ENCODE measurements around the gene SYT1. TPM values are rescaled to one million over a fixed set of nuclear protein-coding genes. Genes with fewer than 3 reads are reported as not detected.
A peak's percentile ranks its signal among the peaks of the same experiment; 100 is the strongest.

The SYT1 gene
- total RNA-seq, 1 experiment from 2014 or later = 15.8 TPM

DNA sequence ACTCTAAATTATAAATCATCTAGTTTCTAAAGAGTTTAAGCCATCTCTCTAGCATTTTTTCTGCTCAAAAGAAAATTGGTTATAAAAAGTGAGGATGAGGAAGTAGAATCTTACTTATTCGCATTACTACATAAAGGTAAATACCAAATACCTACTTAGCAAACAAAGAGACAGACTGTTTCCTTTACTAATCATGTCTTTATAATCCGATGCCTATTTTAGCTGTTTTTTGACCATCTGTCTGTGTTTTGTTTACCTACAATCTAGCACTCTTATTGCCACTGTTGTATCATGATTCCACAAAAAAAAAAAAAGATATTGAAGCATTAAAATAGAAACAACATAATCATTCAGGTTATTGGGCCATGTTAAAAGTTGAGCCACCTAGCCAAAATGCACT is 430.0 kb downstream of the SYT1 start:
- H2BK12ac ChIP-seq (ENCODE audit: insufficient read length, low read depth, low read length) = no peak overlapping the region
- H3K79me1 ChIP-seq (ENCODE audit: insufficient read depth, low read depth, low read length, poor library complexity, severe bottlenecking) = no peaks in the 10 kb centered on the region
- Mint-ChIP-seq H3K27me3 (ENCODE audit: low read depth) (no peaks in the 10 kb centered on the region), H3K4me1 (peaks cover 0 to 8% of the 10 kb centered on the region in 2 experiments; a peak in 1 of 4 replicates), H3K9me3 (no peaks in the 10 kb centered on the region), H3K36me3 (ENCODE audit: insufficient read depth in 1 of 3, low read depth in 3 of 3) (peaks cover 0 to 15% (median 14%) of the 10 kb centered on the region in 3 experiments; a peak in 4 of 7 replicates), H3K4me3 (no peak overlapping the region), H3K27ac (peak overlapping the region in 2 of 3 experiments; percentile 7 to 20; a peak in 3 of 7 replicates)
- H3K14ac ChIP-seq (ENCODE audit: insufficient read depth, low read length) = no peak overlapping the region
- H2AFZ ChIP-seq (ENCODE audit: low read length) = no peak overlapping the region
- no peak overlapping the region for H4K91ac ChIP-seq (ENCODE audit: insufficient read length, low read depth, low read length)
- H3K27me3 ChIP-seq (ENCODE audit: insufficient read depth, low read length) = no peaks in the 10 kb centered on the region
- no peak overlapping the region for H2BK20ac ChIP-seq (ENCODE audit: low read depth, low read length, poor library complexity, severe bottlenecking)
- H3K23me2 ChIP-seq (ENCODE audit: insufficient read length, low read depth, low read length, poor library complexity, severe bottlenecking) = no peaks in the 10 kb centered on the region
- H4K5ac ChIP-seq (ENCODE audit: insufficient read length, low read depth, low read length) = no peak overlapping the region
- no peak overlapping the region for H3K4ac ChIP-seq (ENCODE audit: low read depth, low read length)
- DNase-seq = no peak
- H3K23ac ChIP-seq (ENCODE audit: insufficient read length, low read depth, low read length) = no peak overlapping the region
- H2BK15ac ChIP-seq (ENCODE audit: low read depth, low read length) = no peak overlapping the region
- H3K9ac ChIP-seq (ENCODE audit: extremely low read depth, insufficient read length, low read length) = no peak overlapping the region
- no peaks in the 10 kb centered on the region for H4K20me1 ChIP-seq (ENCODE audit: control insufficient read depth, insufficient read depth, insufficient read length)
- no peak overlapping the region for H3K4me2 ChIP-seq (ENCODE audit: insufficient read depth, insufficient read length, low read length)
- no peak overlapping the region for H2BK5ac ChIP-seq (ENCODE audit: insufficient read length, low read length)
- H2BK120ac ChIP-seq (ENCODE audit: low read depth, low read length, poor library complexity, severe bottlenecking) = no peak overlapping the region
- no peaks in the 10 kb centered on the region for H3K79me2 ChIP-seq (ENCODE audit: insufficient read depth, low read length)
- no peaks in the 10 kb centered on the region for H3K4me1 ChIP-seq (ENCODE audit: insufficient read depth, low read length)
- H3K27ac ChIP-seq (ENCODE audit: insufficient read length, low read depth, low read length) = no peak overlapping the region
- H4K8ac ChIP-seq (replicated peaks; ENCODE audit: insufficient read length, low read depth, low read length) = no peak overlapping the region
- no CpG with 5 or more reads among the region's 2 CpGs for WGBS (ENCODE audit: extremely low coverage, insufficient read length, low lambda C conversion rate)
- no peak overlapping the region for H3K56ac ChIP-seq (ENCODE audit: insufficient read length, low read depth, low read length)
- no peak overlapping the region for H3K18ac ChIP-seq (ENCODE audit: insufficient read length, low read depth, low read length)
- H3K9me3 ChIP-seq (ENCODE audit: control insufficient read depth, low read depth, low read length) = no peaks in the 10 kb centered on the region
- TF ChIP-seq, protein P1, sequence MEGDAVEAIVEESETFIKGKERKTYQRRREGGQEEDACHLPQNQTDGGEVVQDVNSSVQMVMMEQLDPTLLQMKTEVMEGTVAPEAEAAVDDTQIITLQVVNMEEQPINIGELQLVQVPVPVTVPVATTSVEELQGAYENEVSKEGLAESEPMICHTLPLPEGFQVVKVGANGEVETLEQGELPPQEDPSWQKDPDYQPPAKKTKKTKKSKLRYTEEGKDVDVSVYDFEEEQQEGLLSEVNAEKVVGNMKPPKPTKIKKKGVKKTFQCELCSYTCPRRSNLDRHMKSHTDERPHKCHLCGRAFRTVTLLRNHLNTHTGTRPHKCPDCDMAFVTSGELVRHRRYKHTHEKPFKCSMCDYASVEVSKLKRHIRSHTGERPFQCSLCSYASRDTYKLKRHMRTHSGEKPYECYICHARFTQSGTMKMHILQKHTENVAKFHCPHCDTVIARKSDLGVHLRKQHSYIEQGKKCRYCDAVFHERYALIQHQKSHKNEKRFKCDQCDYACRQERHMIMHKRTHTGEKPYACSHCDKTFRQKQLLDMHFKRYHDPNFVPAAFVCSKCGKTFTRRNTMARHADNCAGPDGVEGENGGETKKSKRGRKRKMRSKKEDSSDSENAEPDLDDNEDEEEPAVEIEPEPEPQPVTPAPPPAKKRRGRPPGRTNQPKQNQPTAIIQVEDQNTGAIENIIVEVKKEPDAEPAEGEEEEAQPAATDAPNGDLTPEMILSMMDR (conservative IDR thresholded peaks at IDR 0.05) = no peak
- H2AK5ac ChIP-seq (ENCODE audit: insufficient read length, low read length) = no peak overlapping the region
- H3T11ph ChIP-seq (ENCODE audit: low read length) = no peak overlapping the region

Data from H9 (cell line).